GM21423 (cell line): ENCODE results near the gene ERVW-1.
"Not testable (repeated sequence)": the region's sequence is repeated elsewhere in the genome, so short reads cannot be mapped to it uniquely, and the experiment has no call there.

Source experiments
- ATAC-seq: cut with Tn5 transposase; IDR thresholded peaks from one replicate; pipeline ENCODE4 v1.9.1; 2021; ENCODE audit warnings: mild to moderate bottlenecking, moderate library complexity; ENCODE audit not compliant: unreplicated experiment

Gene ERVW-1, protein sequence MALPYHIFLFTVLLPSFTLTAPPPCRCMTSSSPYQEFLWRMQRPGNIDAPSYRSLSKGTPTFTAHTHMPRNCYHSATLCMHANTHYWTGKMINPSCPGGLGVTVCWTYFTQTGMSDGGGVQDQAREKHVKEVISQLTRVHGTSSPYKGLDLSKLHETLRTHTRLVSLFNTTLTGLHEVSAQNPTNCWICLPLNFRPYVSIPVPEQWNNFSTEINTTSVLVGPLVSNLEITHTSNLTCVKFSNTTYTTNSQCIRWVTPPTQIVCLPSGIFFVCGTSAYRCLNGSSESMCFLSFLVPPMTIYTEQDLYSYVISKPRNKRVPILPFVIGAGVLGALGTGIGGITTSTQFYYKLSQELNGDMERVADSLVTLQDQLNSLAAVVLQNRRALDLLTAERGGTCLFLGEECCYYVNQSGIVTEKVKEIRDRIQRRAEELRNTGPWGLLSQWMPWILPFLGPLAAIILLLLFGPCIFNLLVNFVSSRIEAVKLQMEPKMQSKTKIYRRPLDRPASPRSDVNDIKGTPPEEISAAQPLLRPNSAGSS

DNA sequence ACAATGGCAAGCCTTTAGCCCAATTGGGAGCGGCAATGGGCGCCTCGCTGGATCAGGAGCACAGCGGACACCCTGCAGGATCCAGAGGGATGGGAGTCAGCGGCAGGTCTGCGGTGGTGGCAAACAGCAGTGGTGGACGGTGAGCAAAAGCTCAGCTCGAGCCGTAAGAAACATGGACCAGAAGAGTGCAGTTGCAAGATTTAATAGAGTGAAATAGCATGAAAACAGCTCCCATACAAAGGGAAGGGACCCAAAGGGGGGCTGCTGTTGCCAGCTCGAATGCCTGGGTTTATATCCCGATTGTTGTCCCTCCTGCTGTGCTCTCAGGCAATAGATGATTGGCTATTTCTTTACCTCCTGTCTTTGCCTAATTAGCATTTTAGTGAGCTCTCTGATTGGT lies at the start of gene ERVW-1:
Gene ERVW-1, minus strand, starts transcription at position 266 of the 400 bp plus-strand sequence. CDS start 7,565 bp downstream, outside the sequence.
- not testable (repeated sequence) for ATAC-seq

DNA sequence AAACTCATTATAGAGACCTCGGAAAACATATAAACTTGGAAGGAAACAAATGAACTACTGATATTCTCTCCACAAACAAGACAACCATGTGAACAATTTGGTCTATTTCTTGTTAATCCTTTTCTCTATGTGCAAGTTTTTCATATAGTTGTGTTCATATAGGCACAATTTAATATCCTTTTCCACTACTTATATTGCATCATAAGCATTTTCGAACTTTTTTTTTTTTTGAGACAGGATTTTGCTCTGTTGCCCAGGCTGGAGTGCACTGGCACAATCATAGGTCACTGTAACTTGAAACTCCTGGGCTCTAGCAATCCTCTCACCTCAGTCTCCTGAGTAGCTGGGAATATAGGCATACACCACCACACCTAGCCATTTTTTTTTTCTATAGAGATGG lies 45.4 kb upstream of the ERVW-1 start:
- no peak for ATAC-seq

DNA sequence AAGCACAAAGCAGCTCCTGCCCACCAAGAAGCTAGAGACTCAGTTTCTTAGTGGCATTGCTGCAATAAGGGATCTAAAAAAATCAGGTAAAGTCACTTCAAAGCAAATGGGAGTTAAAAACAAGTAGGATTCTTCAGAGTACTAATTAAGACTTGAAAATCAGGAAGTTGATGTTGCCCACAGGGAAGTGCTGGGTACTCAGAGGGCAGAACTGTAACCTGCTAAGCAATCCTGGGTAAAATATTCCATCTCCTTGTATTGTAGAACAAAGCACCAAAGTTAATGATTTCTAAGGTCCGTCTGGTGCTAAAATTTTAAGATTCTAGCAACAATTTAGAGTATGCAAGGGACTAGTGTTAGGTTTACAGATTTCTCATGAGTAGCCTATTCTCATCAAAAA lies 42.3 kb upstream of the ERVW-1 start:
- ATAC-seq: no peak

DNA sequence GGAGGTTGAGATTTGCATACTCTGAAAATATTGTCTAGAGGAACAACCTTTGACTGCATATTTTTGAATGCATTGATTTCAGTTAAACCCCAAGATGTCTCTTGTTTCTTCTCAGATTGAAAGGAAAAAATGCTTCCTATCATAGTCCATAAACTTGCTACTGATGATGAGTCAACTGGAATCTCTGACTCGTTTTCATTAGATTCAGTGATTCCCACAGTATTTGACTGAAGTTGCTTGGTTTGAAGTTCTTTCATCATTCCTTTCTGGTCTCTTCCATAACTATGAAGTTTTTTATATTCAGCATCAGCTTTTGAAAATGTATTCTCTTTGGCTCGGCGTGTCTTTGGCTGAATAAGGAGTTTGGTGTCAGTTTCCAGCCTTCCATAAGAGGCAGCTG lies 39.9 kb upstream of the ERVW-1 start:
- ATAC-seq: no peak

DNA sequence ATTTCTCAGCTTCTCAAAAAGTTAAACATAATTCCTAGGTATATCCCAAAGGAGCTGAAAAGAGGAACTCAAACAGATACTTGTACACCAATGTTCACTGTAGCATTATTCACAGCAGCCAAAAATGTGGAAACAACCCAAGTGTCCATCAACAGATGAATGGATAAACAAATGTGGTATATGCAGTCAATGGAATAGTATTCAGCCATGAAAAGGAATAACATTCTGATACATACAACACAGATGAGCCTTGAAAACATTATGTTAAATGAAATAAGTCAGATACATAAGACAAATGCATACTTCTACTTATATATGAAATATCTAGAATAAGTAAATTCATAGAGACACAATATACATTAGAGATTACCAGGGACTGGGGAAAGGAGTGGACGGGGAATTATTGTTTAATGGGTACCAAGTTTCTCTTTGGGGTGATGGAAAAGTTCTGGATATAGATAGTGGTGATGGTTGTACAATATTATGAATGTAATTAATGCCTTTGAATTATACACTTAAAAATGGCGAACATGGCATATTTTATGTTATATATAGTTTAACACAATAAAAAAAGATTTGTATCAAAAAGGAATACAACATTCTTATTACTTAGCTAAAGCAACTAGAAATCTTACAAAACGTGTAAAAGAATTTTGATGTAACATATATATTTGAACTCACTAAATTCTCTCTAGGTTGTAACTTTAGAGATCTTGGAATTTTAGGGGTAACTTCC lies 35.6 kb upstream of the ERVW-1 start:
- no peak for ATAC-seq

DNA sequence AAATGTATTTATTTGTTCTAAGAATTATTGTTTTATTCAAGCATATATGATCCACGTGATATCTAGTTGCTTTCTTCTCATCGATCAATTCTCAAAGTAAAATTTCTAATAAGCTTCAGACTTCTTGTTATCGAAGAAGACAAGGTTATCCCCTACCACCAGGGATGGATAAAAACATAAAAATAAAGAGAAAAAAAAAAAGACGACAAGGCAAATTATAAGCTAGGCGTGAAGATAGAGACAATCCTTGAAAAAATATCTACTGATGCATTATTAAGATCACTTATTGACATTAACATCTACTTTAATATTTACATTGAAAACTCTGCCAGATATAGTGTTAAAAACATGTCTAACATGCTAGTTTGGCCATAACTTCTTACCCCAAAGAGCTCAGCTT lies 31.2 kb upstream of the ERVW-1 start:
- ATAC-seq: no peak

DNA sequence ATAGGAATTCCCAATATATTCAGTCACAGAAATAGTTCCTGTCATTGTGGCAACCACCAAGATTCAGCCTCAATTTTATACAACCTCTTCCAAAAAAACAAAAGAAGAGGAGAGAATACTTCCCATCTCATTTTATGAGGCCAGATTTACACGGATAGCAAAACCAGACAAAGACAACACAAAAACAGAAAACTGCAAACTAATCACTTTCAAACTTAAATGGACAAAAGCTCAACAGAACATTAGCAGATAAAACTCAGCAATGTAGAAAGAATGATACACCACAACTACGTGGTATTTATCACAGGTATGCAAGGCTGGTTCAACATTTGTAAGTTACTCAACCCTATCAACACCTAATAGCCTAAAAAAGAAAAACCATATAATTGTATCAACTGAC lies 28.6 kb upstream of the ERVW-1 start:
- no peak for ATAC-seq

DNA sequence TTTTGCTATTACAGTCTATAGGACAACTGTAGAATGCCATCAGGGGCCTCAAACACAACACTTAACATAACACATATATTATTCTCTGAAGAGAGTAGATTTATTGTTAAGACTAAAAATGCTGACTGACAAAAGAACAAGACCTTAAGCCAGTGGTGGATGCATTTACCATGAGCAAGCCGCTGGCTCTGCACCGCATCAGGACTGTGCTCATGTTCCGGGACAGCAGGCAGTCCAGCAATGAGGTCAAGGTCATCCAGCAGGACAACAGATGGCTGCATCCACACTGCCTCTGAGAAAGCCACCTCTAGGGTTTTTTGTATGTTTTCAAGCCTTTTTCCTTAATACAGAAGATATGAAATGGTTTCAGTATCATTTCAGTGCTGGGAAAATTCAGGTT lies 26.8 kb upstream of the ERVW-1 start:
- ATAC-seq: no peak

DNA sequence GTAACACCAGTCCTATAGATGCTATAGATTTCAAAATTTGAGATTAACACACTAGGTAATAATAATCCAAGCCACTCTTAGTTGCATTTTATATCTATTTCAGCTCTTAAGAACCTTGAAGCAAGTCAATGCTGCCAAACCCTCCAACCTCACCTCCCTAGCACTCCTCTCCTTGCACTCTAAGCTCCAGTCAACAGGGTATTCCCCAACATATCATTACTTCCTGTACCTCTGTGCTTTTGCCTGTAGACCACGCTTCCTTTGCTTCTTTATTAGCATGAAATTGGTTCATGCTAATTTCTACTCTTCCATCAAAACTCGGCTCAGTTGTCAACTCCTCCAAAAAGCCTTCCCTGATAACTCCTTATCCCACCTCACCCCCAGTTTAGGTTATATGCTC lies 26.0 kb upstream of the ERVW-1 start:
- ATAC-seq: no peak

DNA sequence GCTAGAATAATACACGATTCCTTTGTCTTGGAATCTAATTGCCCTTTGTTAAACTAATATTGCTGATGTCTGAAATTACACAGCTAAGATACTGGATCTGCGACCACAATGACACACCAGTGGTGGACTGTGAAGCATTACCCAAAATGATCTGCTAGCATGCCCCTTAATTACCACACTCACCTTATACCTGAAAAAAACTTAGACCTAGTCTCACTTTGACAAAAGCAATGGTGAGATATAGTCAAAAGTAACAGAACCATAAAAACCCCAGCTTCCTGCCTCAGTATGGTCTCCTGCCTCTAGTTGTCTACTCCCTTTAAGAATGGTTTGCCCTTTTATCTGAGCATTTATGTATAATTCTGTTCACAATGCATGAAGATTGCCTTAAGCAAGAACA lies 20.8 kb upstream of the ERVW-1 start:
- ATAC-seq: no peak

DNA sequence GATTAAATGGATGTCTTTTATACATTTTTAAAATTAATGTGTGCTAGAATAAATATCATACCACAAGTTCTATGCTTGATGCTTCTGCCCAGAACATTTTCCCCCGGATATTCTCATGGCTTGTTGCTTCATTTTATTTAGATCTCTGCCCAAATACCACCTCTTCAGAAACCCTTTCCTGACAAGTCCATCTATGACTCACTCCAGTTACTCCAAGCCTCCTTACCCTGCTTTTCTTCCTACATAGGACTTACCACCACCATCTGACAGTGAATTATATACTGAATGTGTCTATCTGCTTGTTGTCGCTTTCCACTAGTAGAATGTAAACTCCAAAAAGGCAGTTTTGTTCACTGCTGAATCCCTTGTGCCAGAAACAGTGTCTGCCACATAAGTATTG lies 19.1 kb upstream of the ERVW-1 start:
- no peak for ATAC-seq

DNA sequence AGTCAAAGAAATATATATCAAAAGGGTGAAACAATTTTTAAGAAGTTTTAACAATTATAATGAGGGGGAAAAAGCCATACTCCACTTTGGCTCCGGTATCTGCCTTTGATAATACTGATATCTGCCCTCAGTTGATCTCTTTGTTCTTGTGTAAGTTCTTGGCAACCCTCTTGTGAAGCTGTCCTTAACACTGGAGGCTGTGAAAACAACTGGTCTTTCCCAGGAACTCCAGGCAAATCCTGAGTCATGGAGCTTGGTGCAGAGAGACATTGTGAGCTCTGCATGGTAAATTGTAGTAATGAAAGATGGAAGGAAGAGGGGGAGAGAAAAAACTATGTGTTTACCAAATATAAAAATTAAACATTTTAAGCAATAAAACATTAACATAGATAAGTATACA lies 11.9 kb upstream of the ERVW-1 start:
- no peak for ATAC-seq

DNA sequence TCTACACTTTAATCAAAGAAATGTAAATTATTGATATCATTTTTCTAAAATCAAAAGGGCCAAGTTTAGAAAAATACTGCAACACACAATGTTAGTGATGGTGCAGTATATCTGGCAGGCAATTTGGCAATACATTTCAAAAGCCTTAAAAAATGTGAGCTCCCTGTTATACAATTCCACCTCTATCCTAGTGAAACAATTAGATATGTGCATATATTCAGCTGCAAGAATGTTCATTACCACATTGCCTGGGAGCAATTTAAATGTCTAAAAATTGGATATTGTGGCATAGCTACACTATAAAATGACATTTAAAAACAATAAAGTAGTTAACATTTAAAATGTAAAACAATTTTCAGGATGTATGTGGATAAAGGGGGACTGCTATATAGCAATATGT lies 10.1 kb upstream of the ERVW-1 start:
- no peak for ATAC-seq

DNA sequence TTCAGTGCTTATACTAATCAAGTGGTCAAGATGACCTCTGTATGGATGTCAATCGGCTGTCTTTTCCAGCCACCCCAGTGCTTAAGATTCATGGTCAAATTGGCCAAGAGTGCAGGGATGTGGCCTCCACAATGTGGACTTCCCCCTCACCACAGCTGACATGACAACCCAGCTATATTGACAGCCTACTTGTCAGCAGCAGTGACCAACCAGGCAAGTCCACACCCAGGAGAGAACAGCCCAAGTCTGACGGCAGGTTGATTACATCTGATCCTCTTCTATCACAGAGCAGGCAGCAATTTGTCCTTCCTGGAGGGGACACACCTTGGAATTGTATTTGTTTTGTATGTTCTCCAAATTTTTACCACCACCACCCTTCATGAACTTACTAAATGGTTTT lies 8.2 kb upstream of the ERVW-1 start:
- ATAC-seq: no peak

DNA sequence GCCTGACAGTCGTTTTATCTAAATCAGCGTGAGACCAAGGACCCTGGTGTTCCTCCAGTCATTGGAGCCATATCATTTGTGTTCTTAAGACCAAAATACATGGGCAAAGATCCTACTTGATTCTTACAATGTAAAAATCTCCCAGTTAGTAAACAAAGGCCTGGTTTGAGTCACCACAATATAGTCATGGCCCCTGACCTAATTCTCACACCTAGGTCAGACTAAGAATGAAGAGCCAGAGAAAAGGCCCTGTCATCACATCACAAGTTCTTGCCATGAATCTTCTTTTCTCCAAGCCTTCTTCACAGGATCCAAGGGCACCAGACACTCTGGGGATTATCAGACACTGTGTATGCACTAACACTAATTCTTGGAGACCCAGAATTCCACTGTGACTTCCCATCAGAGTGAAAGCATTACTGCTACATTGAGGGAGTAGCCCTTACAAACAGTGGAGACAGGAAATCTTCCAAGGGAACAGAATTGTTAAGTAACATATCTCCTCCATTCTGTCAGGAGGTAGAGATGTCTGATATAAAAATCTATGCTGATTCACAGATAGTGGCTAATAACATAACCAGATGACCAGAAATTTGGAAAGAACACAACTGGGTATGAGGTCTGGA lies 7.6 kb upstream of the ERVW-1 start:
- no peak for ATAC-seq

DNA sequence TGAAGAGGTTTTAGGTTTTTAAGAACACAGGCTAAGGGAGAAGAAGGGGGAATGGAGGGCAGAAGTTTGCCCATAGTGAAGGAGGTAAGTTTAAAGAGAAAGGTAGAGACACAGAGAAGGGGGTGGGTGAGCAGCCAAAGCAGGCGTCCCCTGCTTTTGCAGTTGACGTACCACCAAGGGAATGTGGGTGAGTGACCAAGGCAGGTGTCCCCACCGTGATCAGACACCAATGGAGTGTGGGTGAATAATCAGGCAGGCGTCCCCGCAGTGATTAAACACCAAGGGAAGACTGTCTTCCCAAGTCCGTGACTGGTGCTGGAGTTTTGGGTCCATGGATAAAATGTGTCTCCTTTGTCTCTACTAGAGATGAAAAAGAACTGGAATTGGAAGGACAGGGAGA lies 6.5 kb upstream of the ERVW-1 start:
- ATAC-seq: not testable (repeated sequence)

DNA sequence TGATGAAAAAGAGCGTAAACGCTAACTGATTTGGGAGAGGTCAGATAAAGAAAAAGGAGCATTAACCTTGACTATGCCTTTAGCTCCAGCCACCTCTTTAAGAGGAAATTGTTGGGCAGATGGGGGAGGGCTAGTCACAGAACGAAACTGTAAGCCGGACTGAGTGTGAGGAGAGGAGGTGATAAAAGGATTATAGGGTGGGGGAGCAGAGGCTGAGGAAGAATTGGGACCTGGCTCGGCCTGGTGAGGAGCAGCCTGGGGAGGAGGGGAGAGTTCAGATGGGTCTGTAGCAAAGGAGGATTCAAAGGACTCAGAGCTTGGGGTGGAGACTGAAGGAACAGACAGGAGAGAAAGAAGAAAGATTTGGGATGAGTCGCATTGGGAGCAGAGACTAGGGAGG lies 5.9 kb upstream of the ERVW-1 start:
- not testable (repeated sequence) for ATAC-seq

DNA sequence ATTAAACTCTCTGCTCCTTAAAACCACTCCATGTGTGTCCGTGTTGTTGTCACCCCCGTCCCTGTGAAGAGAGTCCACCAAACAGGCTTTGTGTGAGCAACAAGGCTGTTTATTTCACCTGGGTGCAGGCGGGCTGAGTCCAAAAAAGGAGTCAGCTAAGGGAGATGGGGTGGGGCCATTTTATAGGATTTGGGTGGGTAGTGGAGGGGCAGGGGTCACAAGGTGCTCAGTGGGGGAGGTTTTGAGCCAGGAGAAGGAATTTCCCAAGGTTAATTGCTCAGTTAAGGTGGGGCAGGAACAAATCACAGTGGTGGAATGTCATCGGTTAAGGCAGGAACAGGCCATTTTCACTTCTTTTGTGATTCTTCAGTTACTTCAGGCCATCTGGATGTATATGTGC lies 1.4 kb upstream of the ERVW-1 start:
- ATAC-seq: not testable (repeated sequence)

DNA sequence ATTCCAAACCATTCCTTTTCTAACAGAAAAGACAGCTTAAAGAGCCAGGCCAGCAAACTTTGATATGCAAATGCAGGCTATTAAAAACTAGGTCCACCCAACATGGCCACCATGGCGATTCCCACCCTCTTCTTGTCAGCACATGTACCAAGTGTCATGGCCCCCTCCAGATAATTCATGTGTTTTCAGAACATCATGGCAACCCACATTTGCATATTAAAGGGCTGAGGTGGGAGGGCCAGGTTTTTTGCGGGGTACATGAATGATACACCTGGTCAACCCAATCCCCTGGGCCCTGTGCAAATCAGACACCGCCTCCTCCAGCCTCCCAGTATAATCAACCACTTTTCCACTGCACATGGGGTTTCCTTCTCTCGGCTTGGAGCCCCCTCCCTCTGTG lies 965 bp upstream of the ERVW-1 start:
- no peak for ATAC-seq

DNA sequence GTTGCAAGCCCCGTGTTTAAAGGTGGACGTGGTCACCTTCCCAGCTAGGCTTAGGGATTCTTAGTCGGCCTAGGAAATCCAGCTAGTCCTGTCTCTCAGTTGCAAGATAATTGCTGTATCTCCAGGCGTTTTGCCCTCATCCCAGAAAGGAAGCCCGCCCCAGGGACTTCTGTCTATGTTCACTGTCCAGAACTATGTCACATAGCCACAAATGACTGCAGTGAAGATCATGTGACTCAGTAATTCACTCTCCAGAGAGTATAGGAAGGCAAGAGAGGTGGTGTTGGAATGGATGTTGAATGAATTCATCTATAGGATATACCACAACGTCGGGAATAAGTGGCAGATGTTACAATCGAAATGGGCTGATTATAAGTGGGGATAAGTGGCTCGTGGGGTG lies 349 bp upstream of the ERVW-1 start:
- no peak for ATAC-seq

DNA sequence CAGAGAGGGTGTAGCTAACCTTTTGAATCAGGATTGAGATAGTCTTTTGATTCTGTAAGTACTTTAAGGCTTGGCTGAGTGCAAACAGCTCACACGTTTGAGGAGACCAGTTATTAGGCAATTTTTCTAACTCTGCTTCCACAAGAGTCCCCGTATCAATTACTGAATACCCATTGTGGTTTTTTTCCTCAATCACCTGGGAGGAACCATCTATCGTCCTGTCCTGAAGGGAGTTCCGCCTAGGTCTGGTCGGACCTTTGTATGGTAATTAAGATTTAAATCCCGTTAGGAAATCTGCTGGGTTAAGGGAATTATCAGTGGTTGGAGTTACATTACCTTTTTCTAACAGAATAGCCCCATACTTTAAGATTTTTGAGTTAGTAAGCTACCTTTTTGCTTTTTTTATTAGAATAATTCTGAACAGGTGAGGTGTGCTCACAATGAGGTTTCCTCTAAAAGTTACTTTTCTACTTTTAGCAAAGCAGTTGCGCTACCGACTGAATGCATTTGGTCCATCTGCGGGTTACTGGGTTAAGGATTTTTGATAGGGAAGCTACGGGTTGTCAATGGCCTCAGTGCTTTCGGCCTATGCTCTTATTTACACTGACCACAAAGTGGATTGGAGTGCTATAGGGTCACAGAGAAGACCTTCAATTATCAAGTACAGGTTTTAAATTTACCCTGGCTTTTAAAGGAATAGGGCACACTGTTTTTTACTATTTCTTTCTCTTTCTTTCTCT lies 1.7 kb downstream of the ERVW-1 start:
- not testable (repeated sequence) for ATAC-seq
